Ureter (tissue), 1 donor: ENCODE data around the gene IGSF23. TPM values are rescaled to one million over a fixed set of nuclear protein-coding genes. Genes with fewer than 3 reads are reported as not detected.
"Not testable (repeated sequence)": the region's sequence is repeated elsewhere in the genome, so short reads cannot be mapped to it uniquely, and the experiment has no call there.

Experiments used
- DNase-seq: peaks from one replicate; pipeline ENCODE4 v3.0.0-alpha.2; 2020; ENCODE audit warnings: low spot score
- total RNA-seq: library from RNA; stranded (reverse); gene quantifications from one replicate; pipeline ENCODE4 v1.2.4, GENCODE V29; 2023
- donor health status: DM: yes; HTN: yes; CAD: no.

Gene IGSF23
- total RNA-seq, 1 donor from 2014 or later: not detected

DNA sequence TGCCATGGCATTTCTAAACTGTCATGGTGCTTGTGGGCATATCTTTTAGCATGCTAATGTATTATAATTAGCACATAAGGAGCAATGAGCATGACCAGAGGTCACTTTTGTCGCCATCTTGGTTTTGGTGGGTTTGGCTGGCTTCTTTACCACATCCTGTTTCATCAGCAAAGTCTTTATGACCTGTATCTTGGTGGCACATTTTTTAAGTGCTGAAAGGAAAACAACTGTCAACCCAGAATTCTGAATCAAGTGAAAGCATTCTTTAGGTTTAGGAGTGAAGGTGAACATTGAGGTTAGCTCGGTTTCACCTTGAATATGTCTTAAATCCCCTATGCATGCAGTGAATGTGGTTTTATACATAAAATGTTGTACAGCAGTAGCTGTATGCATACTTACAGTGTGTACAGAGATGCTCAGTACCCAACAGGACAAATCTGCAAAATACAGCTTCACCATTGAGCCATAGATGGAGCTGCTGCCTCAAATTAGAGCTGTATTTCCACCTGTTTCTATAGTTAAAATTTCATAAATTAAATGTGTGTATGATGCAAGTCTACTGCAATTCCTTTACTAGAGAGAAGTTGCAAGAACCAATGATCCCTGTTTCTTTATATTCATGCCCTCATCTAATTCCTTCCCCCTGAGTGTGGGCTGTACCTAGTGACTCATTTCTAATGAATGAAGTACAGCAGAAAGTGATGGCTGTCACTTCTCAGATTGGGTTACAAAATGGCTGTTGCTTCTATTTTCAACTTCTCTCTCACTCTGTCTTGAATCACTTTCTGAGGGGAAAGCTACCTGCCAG, 25.2 kb upstream of the IGSF23 start:
- DNase-seq: no peak

DNA sequence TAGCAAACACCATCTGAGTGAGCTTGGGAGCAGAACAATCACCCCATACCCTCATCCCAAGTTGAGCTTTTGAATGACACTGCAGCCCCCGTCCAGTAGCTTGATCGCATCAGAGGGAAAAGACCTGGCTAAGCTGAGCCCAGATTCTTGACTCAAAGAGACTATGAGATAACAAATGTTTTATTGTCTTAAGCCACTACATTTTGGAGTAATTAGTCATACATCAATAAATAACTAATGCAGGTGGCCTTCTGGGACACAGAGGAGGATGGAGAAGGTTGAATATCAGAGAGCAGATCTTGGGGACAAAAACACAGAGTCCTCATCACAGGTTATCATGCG, 24.6 kb upstream of the IGSF23 start:
- no peak for DNase-seq

DNA sequence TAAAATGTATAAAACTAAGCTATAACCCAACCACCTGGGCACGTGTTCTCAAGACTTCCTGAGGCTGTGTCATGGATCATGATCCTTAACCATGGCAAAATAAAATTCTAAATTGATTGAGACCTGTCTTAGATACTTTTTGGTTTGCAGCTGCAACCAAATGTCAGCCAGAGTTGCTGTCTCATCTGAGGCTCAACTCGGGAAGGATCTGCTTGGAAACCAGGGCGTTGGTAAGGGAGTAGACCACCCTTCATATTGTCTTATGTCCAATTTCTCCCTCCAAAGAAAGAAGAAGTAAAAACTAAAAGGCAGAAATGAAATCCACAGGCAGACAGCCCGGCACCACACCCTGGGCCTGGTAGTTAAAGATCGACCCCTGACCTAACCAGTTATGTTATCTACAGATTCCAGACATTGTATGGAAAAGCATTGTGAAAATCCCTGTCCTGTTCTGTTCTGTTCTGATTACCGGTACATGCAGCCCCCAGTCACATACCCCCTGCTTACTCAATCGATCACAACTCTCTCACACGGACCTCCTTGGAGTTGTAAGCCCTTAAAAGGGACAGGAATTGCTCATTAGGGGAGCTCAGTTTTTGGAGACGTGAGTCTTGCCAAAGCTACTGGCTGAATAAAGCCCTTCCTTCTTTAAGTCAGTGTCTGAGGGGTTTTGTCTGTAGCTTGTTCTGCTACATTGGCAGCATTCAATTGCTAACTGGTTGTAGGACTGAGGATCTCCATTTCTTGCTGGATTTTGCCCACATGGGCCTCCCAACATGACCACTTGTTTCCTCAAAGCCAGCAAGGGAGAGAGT, 22.9 kb upstream of the IGSF23 start:
- no peak for DNase-seq

DNA sequence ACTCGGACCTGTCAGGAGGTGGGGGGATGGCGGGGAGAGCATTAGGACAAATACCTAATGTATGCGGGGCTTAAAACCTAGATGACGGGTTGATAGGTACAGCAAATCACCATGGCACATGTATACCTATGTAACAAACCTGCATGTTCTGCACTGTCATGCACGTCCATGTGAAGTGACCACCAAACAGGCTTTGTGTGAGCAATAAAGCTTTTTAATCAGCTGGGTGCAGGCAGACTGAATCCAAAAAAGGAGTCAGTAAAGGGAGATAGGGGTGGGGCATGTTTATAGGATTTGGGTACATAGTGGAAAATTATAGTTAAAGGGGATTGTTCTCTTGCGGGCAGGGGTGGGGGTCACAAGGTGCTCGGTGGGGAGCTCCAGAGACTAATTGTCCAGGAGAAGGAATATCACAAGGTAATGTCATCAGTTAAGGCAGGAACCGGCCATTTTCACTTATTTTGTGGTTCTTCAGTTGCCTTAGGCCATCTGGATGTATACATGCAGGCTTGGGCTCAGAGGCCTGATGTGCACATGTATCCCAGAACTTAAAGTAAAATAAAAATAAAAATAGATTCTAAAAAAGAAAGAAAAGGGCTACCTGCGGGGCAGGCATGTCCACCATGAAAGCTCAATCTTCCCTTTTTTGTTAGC, 21.9 kb upstream of the IGSF23 start:
- DNase-seq: not testable (repeated sequence)

DNA sequence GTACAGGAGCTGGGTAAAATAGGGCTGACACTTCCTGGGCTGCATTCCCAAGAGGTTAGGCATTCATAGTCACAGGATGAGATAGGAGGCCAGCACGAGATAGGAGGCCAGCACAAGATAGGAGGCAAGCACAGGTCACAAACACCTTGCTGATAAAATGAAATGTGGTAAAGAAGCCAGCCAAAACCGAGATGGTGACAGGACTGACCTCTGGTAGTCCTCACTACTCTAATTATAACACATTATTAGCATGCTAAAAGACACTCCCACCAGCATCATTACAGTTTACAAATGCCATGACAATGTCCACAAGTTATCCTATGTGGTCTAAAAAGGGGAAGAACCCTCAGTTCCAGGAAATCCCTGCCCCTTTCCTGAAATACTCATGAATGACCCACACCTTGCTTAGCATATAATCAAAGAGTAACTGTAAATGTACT, 20.9 kb upstream of the IGSF23 start:
- no peak for DNase-seq

DNA sequence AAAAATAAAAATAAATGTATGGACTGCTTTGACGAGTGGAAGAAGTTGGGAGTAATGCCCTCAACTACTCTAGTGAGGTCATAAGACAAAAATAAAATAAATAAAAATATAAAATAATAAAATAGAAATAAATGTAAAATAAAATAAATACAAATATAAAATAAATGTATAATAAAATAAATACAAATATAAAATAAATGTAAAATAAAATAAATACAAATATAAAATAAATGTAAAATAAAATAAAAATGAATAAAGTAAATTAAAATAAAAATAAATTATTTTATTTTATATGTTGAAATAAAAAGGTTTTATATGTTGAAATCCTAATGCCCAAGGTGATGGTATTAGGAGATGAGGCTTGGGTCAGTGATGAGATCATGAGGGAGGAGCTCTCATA, 20.1 kb upstream of the IGSF23 start:
- DNase-seq: no peak

DNA sequence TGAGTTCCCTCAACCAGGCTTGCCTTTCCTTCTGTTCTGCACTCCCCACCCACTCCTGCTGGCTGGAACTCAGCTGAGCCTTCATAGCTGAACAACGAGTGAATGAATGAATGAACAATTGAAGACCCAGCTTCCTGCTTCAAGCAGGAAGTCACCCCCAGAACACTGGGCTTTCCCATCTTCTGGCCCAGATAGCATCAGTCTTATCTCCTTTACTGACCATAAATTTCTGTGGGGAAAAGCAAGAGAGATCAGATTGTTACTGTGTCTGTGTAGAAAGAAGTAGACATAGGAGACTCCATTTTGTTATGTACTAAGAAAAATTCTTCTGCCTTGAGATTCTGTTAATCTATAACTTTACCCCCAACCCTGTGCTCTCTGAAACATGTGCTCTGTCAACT, 19.5 kb upstream of the IGSF23 start:
- not testable (repeated sequence) for DNase-seq

DNA sequence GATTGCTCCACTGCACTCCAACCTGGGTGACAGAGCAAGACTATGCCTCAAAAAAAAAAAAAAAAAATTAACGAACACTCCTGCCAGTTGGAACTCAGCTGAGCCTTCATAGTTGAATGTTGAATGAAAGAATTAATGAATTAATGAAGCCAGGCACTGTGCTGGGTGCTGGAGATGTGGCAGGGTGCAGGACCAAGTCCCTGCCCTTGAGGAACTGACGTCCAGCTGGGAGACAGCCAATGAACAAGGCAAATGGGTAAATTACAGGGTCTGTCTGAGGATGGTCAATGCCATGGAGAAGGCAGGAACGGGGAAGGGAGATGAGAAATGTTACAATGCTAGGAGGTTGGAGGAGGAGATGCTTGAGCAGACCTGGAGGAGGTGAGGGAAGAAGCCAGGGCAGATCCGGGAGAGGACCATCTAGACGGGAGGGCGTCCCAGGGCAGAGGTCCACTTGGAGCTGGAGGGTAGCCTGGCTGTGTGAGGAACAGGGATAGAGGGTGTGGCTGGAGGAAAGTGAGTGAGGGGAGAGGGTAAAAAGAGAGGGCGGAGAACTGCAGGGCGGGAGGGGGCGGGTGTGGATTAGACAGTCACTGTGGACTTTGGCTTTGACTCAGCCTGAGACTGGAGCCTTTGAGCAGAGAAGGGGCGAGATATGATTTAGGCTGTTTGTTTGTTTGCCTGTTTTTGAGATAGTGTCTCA, 16.8 kb upstream of the IGSF23 start:
- no peak for DNase-seq

DNA sequence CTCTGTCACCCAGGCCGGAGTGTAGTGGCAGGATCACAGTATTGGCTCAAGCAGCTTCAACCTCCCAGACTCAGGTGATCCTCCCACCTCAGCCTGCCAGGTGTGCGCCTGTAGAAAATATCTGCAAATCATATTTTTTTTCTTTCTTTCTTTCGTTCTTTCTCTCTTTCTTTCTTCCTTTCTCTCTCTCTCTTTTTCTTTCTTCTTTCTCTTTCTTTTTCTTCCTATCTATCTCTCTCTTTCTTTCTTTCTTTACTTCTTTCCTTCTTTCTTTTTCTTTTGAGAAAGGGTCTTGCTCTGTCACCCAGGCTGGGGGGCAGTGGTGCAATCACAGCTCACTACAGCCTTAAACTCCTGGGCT, 16.3 kb upstream of the IGSF23 start:
- DNase-seq: no peak

DNA sequence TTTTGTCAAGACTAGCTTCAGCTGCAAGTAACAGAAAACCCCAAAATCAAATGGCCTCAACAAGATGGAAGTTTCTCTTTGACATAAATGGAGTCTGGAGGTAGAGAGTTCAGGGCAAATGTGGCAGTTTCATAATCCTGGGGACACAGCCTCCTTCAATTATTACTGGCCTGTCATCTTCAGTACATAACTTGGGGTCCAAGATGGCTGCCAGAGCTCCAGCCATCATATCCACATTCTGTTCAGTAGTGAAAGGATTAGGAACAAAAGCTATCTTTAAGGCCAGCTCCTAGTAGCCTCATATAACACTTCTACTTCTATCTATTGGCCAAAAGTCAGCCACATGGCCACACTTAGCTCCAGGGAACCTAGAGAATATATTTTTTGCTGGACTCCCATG, 15.0 kb upstream of the IGSF23 start:
- no peak for DNase-seq

DNA sequence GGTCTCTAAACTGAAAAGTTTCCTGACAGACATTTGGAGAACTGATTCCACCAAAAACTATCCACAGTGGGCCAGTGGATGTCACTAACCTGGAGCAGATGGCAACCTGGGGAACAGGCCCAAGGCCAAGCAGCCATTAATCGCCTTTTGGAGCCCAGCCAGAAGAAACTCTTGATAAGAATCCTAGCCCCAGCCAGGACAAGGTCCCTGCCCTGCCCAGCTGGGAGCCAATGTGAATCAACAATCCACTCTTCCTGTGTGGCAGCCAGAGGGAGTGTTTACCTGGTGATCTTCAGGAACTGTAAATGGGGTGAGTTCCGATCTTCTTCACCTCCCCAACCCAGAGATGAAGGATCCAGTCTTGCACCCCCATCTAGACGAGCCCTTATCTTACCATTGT, 14.5 kb upstream of the IGSF23 start:
- no peak for DNase-seq

DNA sequence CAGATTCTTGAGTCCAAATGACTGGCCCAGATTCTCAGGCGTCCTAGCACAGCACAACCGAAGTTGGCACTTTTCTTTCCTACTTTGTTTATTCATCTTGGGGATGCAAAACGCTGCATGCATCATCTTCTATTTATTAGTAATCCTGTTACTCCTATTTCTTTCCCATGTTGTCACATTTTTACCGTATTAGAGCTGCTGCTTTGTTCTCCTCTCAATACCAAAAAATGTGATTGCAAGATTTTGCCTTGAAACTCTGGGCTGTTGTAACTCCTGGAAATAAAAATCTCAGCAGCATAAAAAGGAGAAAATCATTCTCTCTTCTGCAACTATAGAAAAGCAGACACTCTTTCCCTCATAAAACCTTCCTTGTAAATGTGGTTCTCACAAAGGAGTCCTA, 12.9 kb upstream of the IGSF23 start:
- no peak for DNase-seq

DNA sequence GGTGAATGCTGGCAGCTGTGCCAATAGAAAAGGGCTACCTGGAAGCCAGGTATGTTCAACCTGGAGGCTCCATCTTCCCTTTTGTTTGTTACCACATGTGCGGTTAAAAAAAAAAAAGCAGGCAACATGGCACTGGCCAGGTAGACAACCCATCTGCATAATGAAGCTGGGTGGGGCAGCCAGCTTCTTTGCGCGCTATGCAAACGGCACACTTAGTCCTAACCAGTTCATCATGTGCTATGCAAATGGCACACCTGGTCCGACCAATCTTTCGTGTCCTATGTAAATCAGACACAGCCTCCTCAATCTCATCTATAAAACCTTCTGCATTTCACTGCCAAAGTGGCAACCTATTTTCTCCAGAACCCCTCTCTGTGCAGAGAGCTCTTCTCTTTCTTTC, 11.3 kb upstream of the IGSF23 start:
- DNase-seq: no peak

DNA sequence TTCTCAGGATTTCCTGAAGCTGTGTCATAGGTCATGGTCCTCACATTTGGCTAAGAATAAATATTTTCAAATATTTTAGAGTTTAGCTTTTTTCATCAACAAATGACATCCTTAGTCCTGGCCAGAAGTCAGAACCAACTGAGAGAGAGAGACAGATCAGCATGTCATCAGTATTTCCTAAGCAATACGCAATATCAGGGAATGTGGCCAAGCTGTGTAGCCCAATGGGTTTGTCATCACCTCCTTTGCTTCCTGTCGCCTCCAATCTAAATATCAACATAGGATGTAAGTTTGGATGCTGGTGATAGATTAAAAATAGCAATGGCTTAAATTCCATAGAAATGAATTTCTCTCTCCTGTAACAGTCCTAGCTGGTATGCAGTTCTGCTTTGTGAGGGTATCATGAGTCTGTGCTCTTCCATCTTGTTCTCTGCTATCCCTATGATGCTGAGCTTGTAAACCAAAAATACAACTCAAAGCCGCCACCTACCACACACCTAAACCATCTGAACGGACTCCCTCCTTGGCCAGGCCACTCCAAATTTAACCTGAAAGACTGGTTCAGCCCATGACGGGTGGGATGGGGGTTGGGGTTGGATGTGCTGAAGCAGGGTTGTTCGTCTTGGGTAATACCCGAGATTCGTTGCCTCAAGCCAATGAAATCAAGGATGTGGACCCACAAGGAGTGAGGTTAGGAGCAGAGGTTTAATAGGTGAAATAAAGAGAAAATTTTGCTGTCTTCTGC, 10.0 kb upstream of the IGSF23 start:
- DNase-seq: no peak

DNA sequence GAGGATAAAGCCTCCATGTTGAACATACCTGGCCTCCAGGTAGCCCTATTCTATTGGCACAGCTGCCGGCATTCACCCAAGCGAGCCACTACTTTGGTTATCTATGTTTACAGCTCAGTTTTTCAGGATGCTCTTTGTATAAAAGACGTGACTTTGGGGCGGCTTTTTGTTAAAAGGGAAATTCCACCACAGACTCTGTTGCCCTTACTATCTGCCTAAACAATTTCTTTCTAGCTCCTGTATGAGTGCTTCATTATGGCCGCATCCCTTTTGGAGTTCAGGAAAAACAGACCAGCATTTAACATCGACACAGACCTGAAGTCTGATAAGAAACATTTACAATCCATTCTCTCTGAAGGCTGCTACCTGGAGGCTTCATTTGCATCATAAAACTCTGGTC, 9.1 kb upstream of the IGSF23 start:
- DNase-seq: no peak

DNA sequence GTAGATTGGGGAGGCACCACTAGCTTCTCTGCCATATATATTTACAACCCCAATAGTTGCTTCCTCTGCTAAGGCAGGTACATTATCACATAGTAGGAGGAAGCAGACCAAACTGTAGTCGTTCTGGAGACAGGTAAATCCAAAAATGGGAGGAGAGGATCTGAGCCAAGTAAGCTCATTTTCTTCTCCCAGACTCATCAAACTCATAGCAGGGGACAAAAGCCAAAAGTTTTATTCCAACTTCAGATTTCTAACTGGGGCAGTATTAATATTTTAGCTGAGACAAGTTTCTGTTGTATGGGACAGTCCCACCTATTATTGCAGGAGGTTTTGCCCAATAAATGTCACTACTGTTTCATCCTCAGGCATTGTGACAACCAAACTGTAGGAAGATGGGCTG, 7.8 kb upstream of the IGSF23 start:
- no peak for DNase-seq

DNA sequence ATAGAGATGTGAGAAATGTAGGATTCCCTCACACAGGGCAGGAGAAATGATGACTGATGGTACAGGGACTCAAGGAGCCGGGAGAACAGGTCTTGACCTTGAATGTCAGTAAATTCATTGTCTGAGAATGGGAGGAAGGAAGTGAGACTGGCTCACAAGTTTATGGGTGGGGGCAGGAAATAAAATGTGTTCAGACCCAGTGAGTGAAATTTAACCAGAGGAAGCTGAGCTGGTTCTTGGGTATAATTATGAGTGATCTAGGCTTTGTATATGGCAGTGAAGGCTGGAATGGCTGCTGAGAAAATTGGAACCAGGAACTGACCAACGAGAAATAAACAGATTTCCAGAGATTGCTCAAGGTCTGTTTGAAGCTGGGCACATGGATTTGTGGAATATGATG, 6.3 kb upstream of the IGSF23 start:
- no peak for DNase-seq

DNA sequence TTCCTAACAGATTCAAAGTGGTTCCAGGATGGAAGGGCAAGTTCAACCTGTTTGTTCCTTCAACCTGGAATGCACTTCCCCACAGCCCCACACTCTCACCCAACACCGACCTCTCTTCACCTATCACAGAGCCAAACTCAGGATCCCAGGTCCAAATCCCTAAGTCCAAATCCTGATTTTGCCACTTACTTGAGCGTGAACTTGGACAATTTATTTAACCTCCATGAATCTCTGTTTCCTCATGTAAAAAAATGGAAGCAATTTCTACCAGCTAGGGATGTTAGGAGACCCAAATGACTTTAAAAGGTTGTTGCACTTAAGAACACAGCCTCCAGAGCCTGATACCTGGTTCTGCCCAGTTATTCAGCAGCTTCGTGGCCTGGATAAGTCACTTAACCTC, 5.4 kb upstream of the IGSF23 start:
- no peak for DNase-seq

DNA sequence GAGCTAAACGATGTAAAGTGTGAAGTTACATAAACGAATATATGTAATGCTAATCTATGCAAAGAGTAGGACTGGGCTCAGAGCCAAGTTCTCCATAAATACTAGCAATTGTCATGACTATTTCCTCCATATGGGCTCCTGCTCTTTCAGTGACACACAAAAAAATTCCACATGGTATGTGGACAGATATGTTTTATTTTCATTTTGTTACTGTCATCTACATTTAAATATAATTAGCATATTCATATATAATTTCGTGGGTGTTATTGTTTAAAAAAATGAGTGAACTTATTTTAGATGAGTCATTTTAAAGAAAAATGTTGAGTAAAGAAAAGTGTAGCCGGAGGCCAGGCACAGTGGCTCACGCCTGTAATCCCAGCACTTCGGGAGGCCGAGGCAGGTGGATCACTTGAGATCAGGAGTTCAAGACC, 5.0 kb upstream of the IGSF23 start:
- no peak for DNase-seq

DNA sequence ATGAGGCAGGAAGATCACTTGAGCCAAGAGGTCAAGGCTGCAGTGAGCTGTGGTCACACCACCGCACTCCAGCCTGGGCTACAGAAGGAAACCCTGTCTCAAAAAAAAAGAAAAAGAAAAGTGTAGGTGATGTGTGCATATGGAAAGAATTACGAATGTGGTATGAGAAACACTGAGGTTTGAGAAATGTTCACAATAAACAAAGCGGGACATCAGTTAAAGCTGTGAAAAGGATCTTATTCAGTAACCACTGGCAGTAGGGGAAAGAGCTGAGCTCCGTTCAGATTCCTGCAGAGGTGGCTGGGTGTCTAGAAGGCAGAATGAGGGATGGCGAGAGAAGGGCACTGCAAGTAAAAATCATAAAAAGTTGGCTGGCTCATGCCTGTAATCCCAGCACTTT, 4.1 kb upstream of the IGSF23 start:
- DNase-seq: no peak

DNA sequence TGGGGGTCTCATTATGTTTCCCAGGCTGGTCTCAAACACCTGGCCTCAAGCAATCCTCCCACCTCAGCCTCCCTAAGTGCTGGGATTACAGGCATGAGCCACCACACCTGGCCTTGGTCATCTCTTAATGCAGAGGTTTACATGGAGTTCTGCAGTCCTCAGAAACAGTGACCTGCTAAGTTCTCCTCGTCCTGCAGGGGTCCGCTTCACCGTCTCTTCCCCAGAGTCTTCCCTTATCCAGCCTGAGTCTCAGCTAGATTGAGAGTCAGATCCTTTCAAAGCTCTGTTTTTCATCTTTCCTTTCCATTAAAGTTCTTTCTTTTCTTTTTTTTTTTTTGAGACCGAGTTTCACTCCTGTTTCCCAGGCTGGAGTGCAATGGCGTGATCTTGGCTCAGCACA, 2.9 kb upstream of the IGSF23 start:
- DNase-seq: not testable (repeated sequence)
